HG03039 (cell line): ENCODE results near the gene HIVEP2.

ENCODE experiments used
- ATAC-seq: cut with Tn5 transposase; IDR thresholded peaks from one replicate; pipeline ENCODE4 v1.9.1; 2021; ENCODE audit warnings: mild to moderate bottlenecking, moderate library complexity; ENCODE audit not compliant: unreplicated experiment

The HIVEP2 gene

GRCh38 chr6:142946181-142946923 is 1.4 kb upstream of the HIVEP2 start:
- ATAC-seq = peak; percentile 27

GRCh38 chr6:142945446-142946180 is 637 bp upstream of the HIVEP2 start:
- no peak for ATAC-seq

- no peak for ATAC-seq
These were observed 590 bp downstream of the HIVEP2 start for GRCh38 chr6:142944124-142945048.

- ATAC-seq = no peak
These were observed 1.3 kb downstream of the HIVEP2 start for GRCh38 chr6:142943711-142944123.

- no peak for ATAC-seq
These were observed 2.2 kb downstream of the HIVEP2 start for GRCh38 chr6:142942805-142943227.

- ATAC-seq = no peak
These were observed 2.7 kb downstream of the HIVEP2 start for GRCh38 chr6:142942238-142942637.

- ATAC-seq = no peak
These were observed 4.0 kb downstream of the HIVEP2 start for GRCh38 chr6:142941018-142941417.

- ATAC-seq = no peak
These were observed 4.5 kb downstream of the HIVEP2 start for GRCh38 chr6:142940487-142940886.

- no peak for ATAC-seq
These were observed 6.5 kb downstream of the HIVEP2 start for GRCh38 chr6:142938510-142938909.

GRCh38 chr6:142937986-142938385 is 7.0 kb downstream of the HIVEP2 start:
- no peak for ATAC-seq

GRCh38 chr6:142935553-142936517 is 9.1 kb downstream of the HIVEP2 start:
- no peak for ATAC-seq

GRCh38 chr6:142934599-142934998 is 10.4 kb downstream of the HIVEP2 start:
- no peak for ATAC-seq

- ATAC-seq = no peak
These were observed 10.9 kb downstream of the HIVEP2 start for GRCh38 chr6:142934106-142934505.

- no peak for ATAC-seq
These were observed 11.3 kb downstream of the HIVEP2 start for GRCh38 chr6:142933701-142934100.

- ATAC-seq = no peak
These were observed 12.1 kb downstream of the HIVEP2 start for GRCh38 chr6:142932889-142933288.

GRCh38 chr6:142929751-142930358 is 15.1 kb downstream of the HIVEP2 start:
- ATAC-seq = no peak

GRCh38 chr6:142927904-142928303 is 17.1 kb downstream of the HIVEP2 start:
- ATAC-seq = no peak

GRCh38 chr6:142927271-142927580 is 17.8 kb downstream of the HIVEP2 start:
- ATAC-seq = no peak

GRCh38 chr6:142926494-142927270 is 18.3 kb downstream of the HIVEP2 start:
- ATAC-seq = peak; percentile 83
